ENCODE measurements around the gene CDKAL1. TPM values are rescaled to one million over a fixed set of nuclear protein-coding genes. Genes with fewer than 3 reads are reported as not detected.

Gene CDKAL1
- total and polyA plus RNA-seq, 10 of the 15 experiments (the other 5 are each of a cell fraction or from before 2014, with no cell fraction given): 10.7 to 26.9 (median 17.3) TPM

- Histone ChIP-seq H3K9ac (ENCODE audit: control insufficient read depth, insufficient read depth, low read length) (no peak overlapping the region), H3K4me1 (ENCODE audit: control insufficient read depth, insufficient read depth, low read length) (peaks cover 29% of the 10 kb centered on the region), H2AFZ (ENCODE audit: control insufficient read depth, low read depth, low read length) (no peak overlapping the region), H4K20me1 (ENCODE audit: control insufficient read depth, insufficient read depth) (no peaks in the 10 kb centered on the region), H3K9me3 (replicated peaks; ENCODE audit: control insufficient read depth, insufficient read depth, low read length) (peaks cover 2% of the 10 kb centered on the region; the same call in 2 of the 3 replicates), H3K4me3 (no peak overlapping the region), H3K79me2 (ENCODE audit: control insufficient read depth, insufficient read depth, low read length) (no peaks in the 10 kb centered on the region), H3K4me2 (ENCODE audit: control insufficient read depth, insufficient read depth) (no peak overlapping the region), H3K36me3 (ENCODE audit: control insufficient read depth in 2 of 2, insufficient read depth in 2 of 2, low read length in 1 of 2) (no peaks in the 10 kb centered on the region), H3K27me3 (replicated peaks in 1 of 2; ENCODE audit: control insufficient read depth in 2 of 2, insufficient read depth in 2 of 2, low read length in 1 of 2) (no peaks in the 10 kb centered on the region), H3K27ac (ENCODE audit: control insufficient read depth, insufficient read depth) (no peak overlapping the region)
- DNase-seq (ENCODE audit: low read depth, low spot score) (no peak), FAIRE-seq (no peak), ATAC-seq (no peak)
- ChIA-PET SMC1A (ENCODE audit: uncharacterized antibody, unreplicated experiment) (interaction anchor here (1.4 to 2.0 kb wide), 4 partner anchors 11 to 26 kb away, joined by 3 to 10 read pairs (median 4); no protein-coding TSS in a partner anchor), CTCF (no interaction called here), RAD21 (ENCODE audit: unreplicated experiment) (interaction anchor here (0.7 kb wide), 1 partner anchor 30 kb away, joined by 4 read pairs; no protein-coding TSS in a partner anchor), POLR2A (interaction anchor here (0.7 kb wide), 1 partner anchor 54 kb away, joined by 3 read pairs; no protein-coding TSS in a partner anchor)
- TF ChIP-seq IKZF1 (conservative IDR thresholded peaks at IDR 0.05) (no peak), BRCA1 (IDR thresholded peaks at IDR 0.05; ENCODE audit: low read depth, low read length) (no peak), NR2C2 (IDR thresholded peaks at IDR 0.05; ENCODE audit: borderline replicate concordance, control insufficient read depth, insufficient read length, low read depth) (no peak), FOXM1 (IDR thresholded peaks at IDR 0.05; ENCODE audit: low read depth, low read length) (no peak)
- WGBS (ENCODE audit: insufficient coverage, insufficient replicate concordance, low lambda C conversion rate, missing lambda C conversion rate): 92% methylated on average over 4 of the region's 4 CpGs
- intact Hi-C loops (cut with micrococcal nuclease; ENCODE audit: unreplicated experiment): loop anchor here (10.0 kb wide), 3 partner anchors 249 to 399 kb away; no protein-coding TSS in a partner anchor
- in situ Hi-C loops (cut with MboI): loop anchor here (25.0 kb wide), 1 partner anchor 401 kb away; the partner anchor contains the start of gene SOX4
- no TSS peak for BruUV-seq (replicated peaks)
These were observed 651.7 kb downstream of the CDKAL1 start for GRCh38 chr6:21185861-21186478.

GRCh38 chr6:21186479-21187055 is 652.3 kb downstream of the CDKAL1 start:
- H3K27ac ChIP-seq (ENCODE audit: control insufficient read depth, insufficient read depth): no peak overlapping the region
- DNase-seq (ENCODE audit: low read depth, low spot score) (no peak), ATAC-seq (no peak), FAIRE-seq (no peak)
- H3K4me2 ChIP-seq (ENCODE audit: control insufficient read depth, insufficient read depth): no peak overlapping the region
- H4K20me1 ChIP-seq (ENCODE audit: control insufficient read depth, insufficient read depth): no peaks in the 10 kb centered on the region
- SMC1A ChIA-PET (ENCODE audit: uncharacterized antibody, unreplicated experiment): interaction anchor here (1.0 to 2.0 kb wide), 4 partner anchors 22 to 27 kb away, joined by 3 to 9 read pairs (median 4); no protein-coding TSS in a partner anchor
- RAD21 ChIA-PET (ENCODE audit: unreplicated experiment): interaction anchor here (0.9 kb wide), 1 partner anchor 11 kb away, joined by 3 read pairs; no protein-coding TSS in a partner anchor
- no peaks in the 10 kb centered on the region for H3K27me3 ChIP-seq (replicated peaks in 1 of 2; ENCODE audit: control insufficient read depth in 2 of 2, insufficient read depth in 2 of 2, low read length in 1 of 2)
- CTCF ChIA-PET: no interaction called here
- POLR2A ChIA-PET: no interaction called here
- no peaks in the 10 kb centered on the region for H3K79me2 ChIP-seq (ENCODE audit: control insufficient read depth, insufficient read depth, low read length)
- TF ChIP-seq NR2C2 (IDR thresholded peaks at IDR 0.05; ENCODE audit: borderline replicate concordance, control insufficient read depth, insufficient read length, low read depth) (no peak), ZBED1 (IDR thresholded peaks at IDR 0.05; ENCODE audit: borderline replicate concordance) (no peak), JUND (IDR thresholded peaks at IDR 0.05; ENCODE audit: low read depth, low read length) (no peak), E4F1 (IDR thresholded peaks at IDR 0.05; ENCODE audit: borderline replicate concordance, partially characterized antibody) (no peak)
- TF ChIP-seq, protein P1, sequence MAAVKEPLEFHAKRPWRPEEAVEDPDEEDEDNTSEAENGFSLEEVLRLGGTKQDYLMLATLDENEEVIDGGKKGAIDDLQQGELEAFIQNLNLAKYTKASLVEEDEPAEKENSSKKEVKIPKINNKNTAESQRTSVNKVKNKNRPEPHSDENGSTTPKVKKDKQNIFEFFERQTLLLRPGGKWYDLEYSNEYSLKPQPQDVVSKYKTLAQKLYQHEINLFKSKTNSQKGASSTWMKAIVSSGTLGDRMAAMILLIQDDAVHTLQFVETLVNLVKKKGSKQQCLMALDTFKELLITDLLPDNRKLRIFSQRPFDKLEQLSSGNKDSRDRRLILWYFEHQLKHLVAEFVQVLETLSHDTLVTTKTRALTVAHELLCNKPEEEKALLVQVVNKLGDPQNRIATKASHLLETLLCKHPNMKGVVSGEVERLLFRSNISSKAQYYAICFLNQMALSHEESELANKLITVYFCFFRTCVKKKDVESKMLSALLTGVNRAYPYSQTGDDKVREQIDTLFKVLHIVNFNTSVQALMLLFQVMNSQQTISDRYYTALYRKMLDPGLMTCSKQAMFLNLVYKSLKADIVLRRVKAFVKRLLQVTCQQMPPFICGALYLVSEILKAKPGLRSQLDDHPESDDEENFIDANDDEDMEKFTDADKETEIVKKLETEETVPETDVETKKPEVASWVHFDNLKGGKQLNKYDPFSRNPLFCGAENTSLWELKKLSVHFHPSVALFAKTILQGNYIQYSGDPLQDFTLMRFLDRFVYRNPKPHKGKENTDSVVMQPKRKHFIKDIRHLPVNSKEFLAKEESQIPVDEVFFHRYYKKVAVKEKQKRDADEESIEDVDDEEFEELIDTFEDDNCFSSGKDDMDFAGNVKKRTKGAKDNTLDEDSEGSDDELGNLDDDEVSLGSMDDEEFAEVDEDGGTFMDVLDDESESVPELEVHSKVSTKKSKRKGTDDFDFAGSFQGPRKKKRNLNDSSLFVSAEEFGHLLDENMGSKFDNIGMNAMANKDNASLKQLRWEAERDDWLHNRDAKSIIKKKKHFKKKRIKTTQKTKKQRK (IDR thresholded peaks at IDR 0.05; ENCODE audit: low read depth, low read length): no peak
- H3K4me3 ChIP-seq: no peak overlapping the region
- intact Hi-C loops (cut with micrococcal nuclease; ENCODE audit: unreplicated experiment) (loop anchor here (10.0 kb wide), 3 partner anchors 248 to 398 kb away; no protein-coding TSS in a partner anchor), in situ Hi-C loops (cut with MboI) (loop anchor here (25.0 kb wide), 1 partner anchor 401 kb away; the partner anchor contains the start of gene SOX4)
- no peaks in the 10 kb centered on the region for H3K36me3 ChIP-seq (ENCODE audit: control insufficient read depth in 2 of 2, insufficient read depth in 2 of 2, low read length in 1 of 2)
- 52% methylated on average over 2 of the region's 2 CpGs for WGBS (ENCODE audit: insufficient coverage, insufficient replicate concordance, low lambda C conversion rate, missing lambda C conversion rate)
- no peak overlapping the region for H2AFZ ChIP-seq (ENCODE audit: control insufficient read depth, low read depth, low read length)
- BruUV-seq (replicated peaks): no TSS peak
- H3K9ac ChIP-seq (ENCODE audit: control insufficient read depth, insufficient read depth, low read length): no peak overlapping the region
- H3K4me1 ChIP-seq (ENCODE audit: control insufficient read depth, insufficient read depth, low read length): peaks cover 28% of the 10 kb centered on the region
- no peaks in the 10 kb centered on the region; the same call in 2 of the 3 replicates for H3K9me3 ChIP-seq (replicated peaks; ENCODE audit: control insufficient read depth, insufficient read depth, low read length)
